RWPE2 (cell line): ENCODE measurements around the gene SMG9.
"Not testable (repeated sequence)": the region's sequence is repeated elsewhere in the genome, so short reads cannot be mapped to it uniquely, and the experiment has no call there.

Experiments
- ATAC-seq: fragments of 200-7000 bp; cut with Tn5 transposase; 3 replicates; pipeline ENCODE4 v1.9.1; 2021; ENCODE audit warnings: low read depth
- DNase-seq: peaks from one replicate; pipeline ENCODE4 v3.0.0-alpha.2; 2020; ENCODE audit warnings: low spot score
- H3K27ac ChIP-seq: fragments of 450-650 bp; 2 replicates; pipeline ENCODE4 v1.5.1; 2017; ENCODE audit warnings: mild to moderate bottlenecking; ENCODE audit not compliant: poor library complexity, severe bottlenecking
- H3K27me3 ChIP-seq: fragments of 250-450 bp; sonication (Bioruptor Pico); 2 replicates; pipeline ENCODE4 v1.5.1; 2021; ENCODE audit warnings: mild to moderate bottlenecking, moderate library complexity; ENCODE audit not compliant: insufficient read depth, poor library complexity, severe bottlenecking
- H3K36me3 ChIP-seq: fragments of 250-450 bp; sonication (Bioruptor Pico); 2 replicates; pipeline ENCODE4 v1.5.1; 2020; ENCODE audit warnings: low read depth, mild to moderate bottlenecking, moderate library complexity
- H3K4me1 ChIP-seq: fragments of 250-450 bp; sonication (Bioruptor Pico); 2 replicates; pipeline ENCODE4 v1.5.1; 2021; ENCODE audit warnings: mild to moderate bottlenecking, moderate library complexity; ENCODE audit not compliant: insufficient read depth, poor library complexity, severe bottlenecking
- H3K4me3 ChIP-seq: fragments of 250-450 bp; sonication (Bioruptor Pico); 2 replicates; pipeline ENCODE4 v1.5.1; 2021; ENCODE audit warnings: mild to moderate bottlenecking, moderate library complexity; ENCODE audit not compliant: severe bottlenecking
- H3K9me3 ChIP-seq: fragments of 250-450 bp; sonication (Bioruptor Pico); 2 replicates; pipeline ENCODE4 v1.5.1; 2021; ENCODE audit warnings: mild to moderate bottlenecking, moderate library complexity; ENCODE audit not compliant: severe bottlenecking
- CTCF ChIP-seq: fragments of 450-650 bp; IDR thresholded peaks from one replicate; pipeline ENCODE4 v1.5.1; 2017; ENCODE audit warnings: mild to moderate bottlenecking, moderate library complexity; ENCODE audit not compliant: poor library complexity, severe bottlenecking

Gene SMG9

DNA sequence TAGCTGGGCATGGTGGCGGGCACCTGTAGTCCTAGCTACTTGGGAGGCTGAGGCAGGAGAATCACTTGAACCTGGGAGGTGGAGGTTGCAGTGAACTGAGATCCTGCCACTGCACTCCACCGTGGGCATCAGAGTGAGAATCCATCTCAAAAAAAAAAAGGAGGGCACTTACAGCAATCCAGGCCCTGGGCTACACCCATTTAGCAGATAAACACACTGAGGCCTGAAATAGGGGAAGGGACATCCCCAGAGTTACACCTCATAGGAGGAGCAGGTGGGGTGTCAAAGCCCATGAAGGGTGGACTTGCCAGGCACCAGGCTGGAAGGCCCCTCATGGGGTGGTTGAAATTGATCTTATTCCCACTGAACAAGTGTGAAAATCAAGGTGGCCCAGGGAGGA, 70.9 kb downstream of the SMG9 start:
- no peak for DNase-seq
- Histone ChIP-seq H3K36me3 (no peaks in the 10 kb centered on the region), H3K27ac (no peak overlapping the region), H3K4me3 (no peak overlapping the region), H3K4me1 (peaks cover 9% of the 10 kb centered on the region), H3K27me3 (no peaks in the 10 kb centered on the region), H3K9me3 (no peaks in the 10 kb centered on the region)
- ATAC-seq = no peak
- no peak for TF ChIP-seq CTCF

GRCh38 chr19:43682824-43683661, 71.7 kb downstream of the SMG9 start:
- H3K4me3 ChIP-seq = no peak overlapping the region
- H3K27me3 ChIP-seq = no peaks in the 10 kb centered on the region
- no peak for DNase-seq
- no peak for TF ChIP-seq CTCF
- H3K4me1 ChIP-seq = peaks cover 9% of the 10 kb centered on the region
- no peaks in the 10 kb centered on the region for H3K36me3 ChIP-seq
- ATAC-seq = no peak
- H3K9me3 ChIP-seq = no peaks in the 10 kb centered on the region
- H3K27ac ChIP-seq = no peak overlapping the region

GRCh38 chr19:43682269-43682668, 72.5 kb downstream of the SMG9 start:
- not testable (repeated sequence) for DNase-seq, ATAC-seq, H3K27ac ChIP-seq, H3K27me3 ChIP-seq, H3K36me3 ChIP-seq, H3K4me3 ChIP-seq, H3K4me1 ChIP-seq, H3K9me3 ChIP-seq

DNA sequence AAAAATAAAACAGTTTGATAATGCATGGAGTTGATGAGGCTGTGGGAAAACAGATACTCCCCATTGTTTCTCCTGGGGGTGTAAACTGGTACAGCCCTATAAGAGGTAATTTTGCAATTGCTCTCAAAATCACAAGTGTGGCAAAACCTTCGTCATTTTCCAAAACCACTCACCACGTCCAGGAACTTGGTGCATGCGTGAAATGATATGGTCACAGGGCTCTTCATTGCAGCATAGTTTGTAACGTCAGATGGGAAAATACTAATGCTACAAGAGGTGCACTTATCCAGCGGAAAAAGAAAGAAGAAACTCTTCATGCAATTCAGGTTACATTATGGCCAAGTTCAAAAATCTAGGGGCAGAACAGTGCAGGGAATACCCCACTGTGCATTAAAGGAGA, 72.9 kb downstream of the SMG9 start:
- no peaks in the 10 kb centered on the region for H3K9me3 ChIP-seq
- TF ChIP-seq CTCF = no peak
- H3K36me3 ChIP-seq = no peaks in the 10 kb centered on the region
- no peak overlapping the region for H3K27ac ChIP-seq
- ATAC-seq (no peak), DNase-seq (no peak)
- no peaks in the 10 kb centered on the region for H3K27me3 ChIP-seq
- H3K4me1 ChIP-seq = peaks cover 2% of the 10 kb centered on the region
- H3K4me3 ChIP-seq = no peak overlapping the region

GRCh38 chr19:43678512-43679261, 76.1 kb downstream of the SMG9 start:
- no peak overlapping the region for H3K4me3 ChIP-seq
- no peak for ATAC-seq
- DNase-seq = no peak
- no peak overlapping the region for H3K27ac ChIP-seq
- peaks cover 13% of the 10 kb centered on the region for H3K4me1 ChIP-seq
- no peaks in the 10 kb centered on the region for H3K9me3 ChIP-seq
- no peaks in the 10 kb centered on the region for H3K27me3 ChIP-seq
- TF ChIP-seq CTCF = no peak
- no peaks in the 10 kb centered on the region for H3K36me3 ChIP-seq
